H9 (cell line): ENCODE data around the gene B3GNT5. TPM values are rescaled to one million over a fixed set of nuclear protein-coding genes. Genes with fewer than 3 reads are reported as not detected.

Experiments
- DNase-seq: peaks from one replicate; pipeline ENCODE4 v3.0.0-alpha.2; 2017
- H2AFZ ChIP-seq: one replicate; pipeline ENCODE4 v1.6.1; 2013; ENCODE audit warnings: mild to moderate bottlenecking, low read length, control low read depth, moderate library complexity
- H2AK5ac ChIP-seq: 2 replicates; pipeline ENCODE4 v1.6.1; 2013; ENCODE audit warnings: low read length, control low read depth, mixed read lengths; ENCODE audit not compliant: insufficient read length
- H2BK120ac ChIP-seq: one replicate; pipeline ENCODE4 v1.6.1; 2013; ENCODE audit warnings: low read depth, mild to moderate bottlenecking, low read length, control low read depth, inconsistent platforms; ENCODE audit not compliant: poor library complexity, severe bottlenecking
- H2BK12ac ChIP-seq: 2 replicates; pipeline ENCODE4 v1.6.1; 2013; ENCODE audit warnings: low read length, control low read depth, mixed read lengths, low read depth; ENCODE audit not compliant: insufficient read length
- H2BK15ac ChIP-seq: 2 replicates; pipeline ENCODE4 v1.6.1; 2013; ENCODE audit warnings: low read depth, low read length, control low read depth
- H2BK20ac ChIP-seq: one replicate; pipeline ENCODE4 v1.6.1; 2013; ENCODE audit warnings: low read depth, mild to moderate bottlenecking, low read length, control low read depth, inconsistent platforms; ENCODE audit not compliant: poor library complexity, severe bottlenecking
- H2BK5ac ChIP-seq: 2 replicates; pipeline ENCODE4 v1.6.1; 2013; ENCODE audit warnings: low read length, control low read depth, mixed read lengths; ENCODE audit not compliant: insufficient read length
- H3K14ac ChIP-seq: 2 replicates; pipeline ENCODE4 v1.6.1; 2013; ENCODE audit warnings: low read length, control low read depth; ENCODE audit not compliant: insufficient read depth
- H3K18ac ChIP-seq: 2 replicates; pipeline ENCODE4 v1.6.1; 2013; ENCODE audit warnings: low read depth, mild to moderate bottlenecking, mixed read lengths, low read length, control low read depth; ENCODE audit not compliant: insufficient read length
- H3K23ac ChIP-seq: 2 replicates; pipeline ENCODE4 v1.6.1; 2013; ENCODE audit warnings: low read length, control low read depth, mixed read lengths, low read depth; ENCODE audit not compliant: insufficient read length
- H3K23me2 ChIP-seq: 2 replicates; pipeline ENCODE4 v1.6.1; 2013; ENCODE audit warnings: low read depth, mild to moderate bottlenecking, mixed read lengths, low read length, control low read depth; ENCODE audit not compliant: insufficient read length, poor library complexity, severe bottlenecking
- H3K27ac ChIP-seq: 2 replicates; pipeline ENCODE4 v1.5.1; 2013; ENCODE audit warnings: low read length, control low read depth, mixed read lengths, low read depth; ENCODE audit not compliant: insufficient read length
- H3K27me3 ChIP-seq: 2 replicates; pipeline ENCODE4 v1.6.1; 2013; ENCODE audit warnings: low read length, control low read depth, inconsistent platforms; ENCODE audit not compliant: insufficient read depth
- H3K4ac ChIP-seq: 2 replicates; pipeline ENCODE4 v1.6.1; 2013; ENCODE audit warnings: low read depth, mild to moderate bottlenecking, control low read depth, inconsistent platforms, low read length, moderate library complexity
- H3K4me1 ChIP-seq: 2 replicates; pipeline ENCODE4 v1.6.1; 2013; ENCODE audit warnings: low read length, control low read depth, inconsistent platforms; ENCODE audit not compliant: insufficient read depth
- H3K4me2 ChIP-seq: 2 replicates; pipeline ENCODE4 v1.6.1; 2013; ENCODE audit warnings: low read length, control low read depth, mixed read lengths; ENCODE audit not compliant: insufficient read length, insufficient read depth
- H3K56ac ChIP-seq: 2 replicates; pipeline ENCODE4 v1.6.1; 2013; ENCODE audit warnings: low read depth, mild to moderate bottlenecking, mixed read lengths, low read length, control low read depth; ENCODE audit not compliant: insufficient read length
- H3K79me1 ChIP-seq: 2 replicates; pipeline ENCODE4 v1.6.1; 2013; ENCODE audit warnings: low read depth, mild to moderate bottlenecking, moderate library complexity, low read length, control low read depth, inconsistent platforms; ENCODE audit not compliant: insufficient read depth, poor library complexity, severe bottlenecking
- H3K79me2 ChIP-seq: 2 replicates; pipeline ENCODE4 v1.6.1; 2013; ENCODE audit warnings: low read length, control low read depth, inconsistent platforms; ENCODE audit not compliant: insufficient read depth
- H3K9ac ChIP-seq: 2 replicates; pipeline ENCODE4 v1.6.1; 2013; ENCODE audit warnings: low read length, control low read depth, mixed read lengths; ENCODE audit not compliant: insufficient read length; ENCODE audit errors: extremely low read depth
- H3K9me3 ChIP-seq: one replicate; pipeline ENCODE4 v1.6.1; 2013; ENCODE audit warnings: low read depth, low read length, inconsistent platforms; ENCODE audit not compliant: control insufficient read depth
- H3T11ph ChIP-seq: one replicate; pipeline ENCODE4 v1.6.1; 2013; ENCODE audit warnings: mild to moderate bottlenecking, low read length, control low read depth, inconsistent platforms
- H4K20me1 ChIP-seq: one replicate; pipeline ENCODE4 v1.6.1; 2013; ENCODE audit not compliant: control insufficient read depth, insufficient read length, insufficient read depth
- H4K5ac ChIP-seq: 2 replicates; pipeline ENCODE4 v1.6.1; 2013; ENCODE audit warnings: low read depth, mild to moderate bottlenecking, mixed read lengths, low read length, control low read depth; ENCODE audit not compliant: insufficient read length
- H4K8ac ChIP-seq: replicated peaks from 2 replicates; pipeline ENCODE4 v1.6.1; 2013; ENCODE audit warnings: low read length, control low read depth, mixed read lengths, low read depth; ENCODE audit not compliant: insufficient read length
- H4K91ac ChIP-seq: 2 replicates; pipeline ENCODE4 v1.6.1; 2013; ENCODE audit warnings: low read depth, mild to moderate bottlenecking, moderate library complexity, mixed read lengths, low read length, control low read depth; ENCODE audit not compliant: insufficient read length
- H3K27ac Mint-ChIP-seq, 3 experiments: 2 replicates in 2 of 3; 3 replicates in 1 of 3; pipeline ENCODE4 v1.8.0; 2020 to 2021; ENCODE audit warnings: mixed read lengths in 3 of 3, mild to moderate bottlenecking in 1 of 3, moderate library complexity in 1 of 3
- H3K27me3 Mint-ChIP-seq: 2 replicates; pipeline ENCODE4 v1.8.0; 2021; ENCODE audit warnings: low read depth, mild to moderate bottlenecking, moderate library complexity, mixed read lengths
- H3K36me3 Mint-ChIP-seq, 3 experiments: 2 replicates in 2 of 3; 3 replicates in 1 of 3; pipeline ENCODE4 v1.8.0; 2020 to 2021; ENCODE audit warnings: low read depth in 3 of 3, mixed read lengths in 3 of 3; ENCODE audit not compliant: insufficient read depth in 1 of 3
- H3K4me1 Mint-ChIP-seq, 2 experiments: 2 replicates each; pipeline ENCODE4 v1.8.0; 2020; ENCODE audit warnings: mixed read lengths in 2 of 2
- H3K4me3 Mint-ChIP-seq, 2 experiments: 2 replicates in 1 of 2; 3 replicates in 1 of 2; pipeline ENCODE4 v1.8.0; 2020 to 2021; ENCODE audit warnings: mild to moderate bottlenecking in 2 of 2, mixed read lengths in 2 of 2, moderate library complexity in 1 of 2
- H3K9me3 Mint-ChIP-seq, 2 experiments: 2 replicates in 1 of 2; 3 replicates in 1 of 2; pipeline ENCODE4 v1.8.0; 2020; ENCODE audit warnings: mild to moderate bottlenecking in 2 of 2, mixed read lengths in 2 of 2, moderate library complexity in 1 of 2
- CTCF ChIP-seq: fragments of 200-600 bp; sonication (generic); conservative IDR thresholded peaks from 3 replicates; pipeline ENCODE4 v1.8.0; 2021; ENCODE audit warnings: antibody characterized with exemption, mild to moderate bottlenecking
- total RNA-seq: library from RNA; stranded (reverse); gene quantifications from 2 replicates; pipeline ENCODE4 v1.2.1, GENCODE V29; 2021

Gene B3GNT5
- total RNA-seq, 1 experiment from 2014 or later, result 7.3 TPM

GRCh38 chr3:183272791-183273190 lies 19.7 kb downstream of the B3GNT5 start:
- Histone ChIP-seq H3K14ac (no peak overlapping the region), H3K9me3 (no peaks in the 10 kb centered on the region), H3K27ac (no peak overlapping the region), H2BK5ac (no peak overlapping the region), H3K23ac (no peak overlapping the region), H3K4me1 (peaks cover 8% of the 10 kb centered on the region; the same call in 1 of the 2 replicates), H2BK12ac (no peak overlapping the region), H2BK15ac (no peak overlapping the region), H3K23me2 (no peaks in the 10 kb centered on the region), H3K9ac (no peak overlapping the region), H3K79me2 (no peaks in the 10 kb centered on the region; the same call in 1 of the 2 replicates), H4K8ac (no peak overlapping the region), H3K27me3 (no peaks in the 10 kb centered on the region), H2BK120ac (no peak overlapping the region), H4K20me1 (no peaks in the 10 kb centered on the region), H4K91ac (no peak overlapping the region), H3K4ac (no peak overlapping the region), H2AK5ac (no peak overlapping the region), H3K4me2 (no peak overlapping the region), H3K79me1 (no peaks in the 10 kb centered on the region), H2AFZ (no peak overlapping the region), H3T11ph (no peak overlapping the region), H2BK20ac (no peak overlapping the region), H4K5ac (no peak overlapping the region), H3K18ac (no peak overlapping the region), H3K56ac (no peak overlapping the region)
- Mint-ChIP-seq H3K27me3 (no peaks in the 10 kb centered on the region), H3K27ac (no peak overlapping the region), H3K4me3 (no peak overlapping the region), H3K9me3 (no peaks in the 10 kb centered on the region), H3K36me3 (peaks cover 2 to 7% (median 4%) of the 10 kb centered on the region in 3 experiments; a peak in 4 of 7 replicates), H3K4me1 (peaks cover 17% of the 10 kb centered on the region in 2 experiments)
- DNase-seq, result no peak
- no peak for TF ChIP-seq CTCF
